Thyroid gland (tissue), 4 donors: ENCODE measurements around the gene CCKAR.

Source experiments
- CTCF ChIP-seq, 6 experiments: fragments of 200-600 bp in 3 of 6; fragments of 450-650 bp in 3 of 6; sonication (generic) in 3 of 6; IDR thresholded peaks; one replicate each; pipeline ENCODE4 v1.5.1; 2016 to 2019; ENCODE audit warnings: antibody characterized with exemption in 6 of 6, mild to moderate bottlenecking in 2 of 6, inconsistent platforms in 1 of 6, moderate library complexity in 1 of 6
- POLR2A ChIP-seq, 2 donors: fragments of 450-650 bp; IDR thresholded peaks; one replicate each; pipeline ENCODE4 v1.6.1; 2017; ENCODE audit warnings: antibody characterized with exemption in 2 of 2, mild to moderate bottlenecking in 2 of 2, moderate library complexity in 1 of 2

- TF ChIP-seq CTCF (IDR thresholded peaks at IDR 0.05): no peak
- no peak for TF ChIP-seq POLR2A (IDR thresholded peaks at IDR 0.05)
Measured at GRCh38 chr4:26490111-26490959, at the start of gene CCKAR.
